Right ventricle myocardium inferior (tissue), 1 donor: ENCODE measurements around the gene IL4R. TPM values are rescaled to one million over a fixed set of nuclear protein-coding genes. Genes with fewer than 3 reads are reported as not detected.
"Not testable (repeated sequence)": the region's sequence is repeated elsewhere in the genome, so short reads cannot be mapped to it uniquely, and the experiment has no call there.

Source experiments
- ATAC-seq: fragments of 200-7000 bp; cut with Tn5 transposase; one replicate; pipeline ENCODE4 v1.9.1; 2020; ENCODE audit warnings: mild to moderate bottlenecking, moderate library complexity
- DNase-seq: peaks from one replicate; pipeline ENCODE4 v3.0.0; 2021; ENCODE audit errors: missing footprints
- intact Hi-C: fragments of 100-400 bp; cut with DNase I; formaldehyde crosslinking; loops from one replicate; pipeline ENCODE4 v1.11.0; 2022
- long read RNA-seq: library from polyadenylated mRNA; unstranded; transcript quantifications from one replicate; pipeline ENCODE4 v2.0.0, GENCODE V29; 2021
- total RNA-seq: library from RNA; stranded (reverse); fragmentation: NEBNext Ultra II Directional; extraction: Animal tissue kit (Norgen Biotek cat#: 25700); gene quantifications from one replicate; pipeline ENCODE4 v1.2.1, GENCODE V29; 2021
- donor health status: DM: no; HTN: yes; CAD: no; lungs with severe emphysema.

The IL4R gene
- 11.1 TPM for total RNA-seq
- long read RNA-seq, partial matches to known transcripts = 0 of 3 reads
- long read RNA-seq, other reads (novel, unspliced or antisense) = 1 of 3 reads

- ATAC-seq (peak; percentile 63), DNase-seq (peak; percentile 89)
- intact Hi-C loops = no loop called here
Observed at GRCh38 chr16:27313422-27314160, at the start of gene IL4R. TSS of gene IL4R (plus strand) at chr16:27313974. CDS start at chr16:27340204, 26,230 bp downstream.

GRCh38 chr16:27264151-27264550 is 49.6 kb upstream of the IL4R start:
- DNase-seq (no peak), ATAC-seq (no peak)
- intact Hi-C loops = no loop called here

DNA sequence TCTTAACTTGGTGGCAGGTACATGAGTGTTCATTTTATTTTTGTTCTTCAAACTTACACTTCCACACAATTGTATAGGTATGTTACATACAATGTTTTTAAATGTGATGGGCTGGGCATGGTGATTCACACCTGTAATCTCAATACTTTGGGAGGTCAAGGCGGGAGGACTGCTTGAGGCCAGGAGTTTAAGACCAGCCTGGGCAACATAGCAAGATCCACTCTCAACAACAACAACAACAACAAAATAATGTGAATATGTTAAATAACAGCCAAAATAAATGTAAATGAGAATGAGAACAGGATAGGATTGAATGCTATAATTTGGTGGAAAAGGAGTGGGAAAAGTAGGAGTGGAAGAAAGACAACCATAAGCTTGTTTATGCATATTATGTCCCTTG is 47.8 kb upstream of the IL4R start:
- ATAC-seq = no peak
- intact Hi-C loops = loop anchor here (5.0 kb wide), 2 partner anchors 51 to 64 kb away; partner anchors contain the start of gene KDM8

DNA sequence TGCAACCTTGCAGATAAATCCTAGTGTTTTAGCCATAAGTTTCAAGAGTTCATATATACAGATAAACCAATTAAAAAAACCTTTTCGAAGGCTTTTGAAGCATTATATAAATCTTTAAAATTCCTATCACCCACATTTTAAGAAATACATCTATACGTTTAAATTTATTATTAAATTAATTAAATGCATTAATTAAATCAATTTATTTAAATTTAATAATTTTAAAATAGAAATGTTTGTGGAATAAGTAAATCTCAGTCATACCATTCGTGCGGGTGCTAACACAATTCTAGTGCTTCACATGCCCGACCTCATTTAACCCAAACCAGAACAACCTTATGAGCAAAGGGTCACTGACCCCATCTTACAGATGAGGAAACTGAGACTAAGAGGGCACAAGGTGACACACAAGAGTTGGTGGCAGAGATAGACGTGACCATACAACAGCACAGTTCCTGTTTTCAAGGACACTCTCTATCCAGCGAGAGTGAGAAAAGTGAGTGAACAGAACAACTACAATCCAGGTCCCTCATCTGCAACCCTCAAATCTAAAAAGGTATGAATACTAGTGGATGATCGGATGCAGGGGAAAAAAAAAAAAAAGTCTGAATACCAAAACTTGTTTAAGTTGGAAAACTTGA is 46.6 kb upstream of the IL4R start:
- ATAC-seq = no peak
- intact Hi-C loops = loop anchor here (5.0 kb wide), 2 partner anchors 50 to 65 kb away; partner anchors contain the start of gene KDM8
- no peak for DNase-seq

More for the DNA sequence above, 47.8 kb upstream of the IL4R start:
- no peak for DNase-seq

- ATAC-seq (peak; percentile 99), DNase-seq (peak; percentile 99)
- intact Hi-C loops = loop anchor here (5.0 kb wide), 2 partner anchors 49 to 66 kb away; partner anchors contain the start of gene KDM8
Observed at GRCh38 chr16:27268376-27269299, 45.1 kb upstream of the IL4R start, which contains the start of gene NSMCE1. TSS of gene NSMCE1 (minus strand) at chr16:27268772. CDS start at chr16:27257570, 11,202 bp downstream.

GRCh38 chr16:27269300-27270150 is 44.2 kb upstream of the IL4R start:
- DNase-seq (no peak), ATAC-seq (no peak)
- intact Hi-C loops = loop anchor here (5.0 kb wide), 2 partner anchors 48 to 67 kb away; partner anchors contain the start of gene KDM8

DNA sequence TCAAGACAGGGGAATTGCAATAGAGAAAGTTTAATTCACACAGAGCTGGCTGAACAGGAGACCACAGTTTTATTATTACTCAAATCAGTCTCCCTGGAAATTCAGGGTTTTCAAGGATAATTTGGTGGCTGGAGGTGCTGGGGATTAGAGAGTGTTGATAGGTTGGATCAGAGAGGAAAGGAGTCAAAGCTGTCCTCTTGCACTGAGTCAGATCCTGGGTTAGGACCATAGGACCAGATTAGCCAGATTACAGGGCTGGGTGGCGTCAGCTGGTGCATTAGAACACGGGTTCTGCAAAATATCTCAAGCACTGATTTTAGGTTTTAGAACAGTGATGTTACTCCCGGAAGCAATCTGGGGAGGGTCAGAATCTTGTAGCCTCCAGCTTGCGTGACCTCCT is 43.4 kb upstream of the IL4R start:
- DNase-seq (no peak), ATAC-seq (no peak)
- intact Hi-C loops = no loop called here

DNA sequence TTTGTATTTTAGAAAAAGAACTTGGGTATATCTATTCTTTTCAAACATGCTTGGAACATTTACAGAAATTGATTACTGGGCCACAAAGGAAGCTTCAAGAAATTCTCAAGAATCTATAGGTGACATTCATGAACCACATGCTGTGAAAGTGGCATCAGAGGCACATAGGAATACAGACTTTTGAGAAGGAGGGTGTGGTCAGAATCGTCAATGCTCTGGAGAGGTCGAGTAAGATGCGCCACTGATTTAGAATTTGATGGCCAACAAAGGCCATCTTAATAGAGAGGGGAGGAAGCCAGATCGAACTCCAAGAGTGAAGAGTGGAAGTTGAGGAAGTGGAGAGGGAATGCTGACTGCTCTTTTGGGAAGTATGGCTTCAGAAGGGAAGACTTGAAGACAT is 41.7 kb upstream of the IL4R start:
- ATAC-seq = no peak
- DNase-seq = no peak
- intact Hi-C loops = no loop called here

DNA sequence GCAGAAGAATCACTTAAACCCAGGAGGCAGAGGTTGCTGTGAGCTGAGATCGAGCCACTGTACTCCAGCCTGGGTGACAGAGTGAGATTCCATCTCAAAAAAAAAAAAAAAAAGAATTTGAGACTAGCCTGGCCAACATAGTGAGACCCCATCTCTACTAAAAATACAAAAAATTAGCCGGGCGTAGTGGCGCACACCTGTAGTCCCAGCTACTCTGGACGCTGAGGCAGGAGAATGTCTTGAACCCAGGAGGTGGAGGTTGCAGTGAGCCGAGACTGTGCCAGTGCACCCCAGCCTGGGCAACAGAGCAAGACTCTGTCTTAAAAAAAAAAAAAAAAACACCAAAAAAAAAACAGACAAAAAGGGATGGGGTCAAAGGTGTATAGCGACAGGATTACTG is 41.1 kb upstream of the IL4R start:
- DNase-seq, ATAC-seq, intact Hi-C loops: not testable (repeated sequence)

DNA sequence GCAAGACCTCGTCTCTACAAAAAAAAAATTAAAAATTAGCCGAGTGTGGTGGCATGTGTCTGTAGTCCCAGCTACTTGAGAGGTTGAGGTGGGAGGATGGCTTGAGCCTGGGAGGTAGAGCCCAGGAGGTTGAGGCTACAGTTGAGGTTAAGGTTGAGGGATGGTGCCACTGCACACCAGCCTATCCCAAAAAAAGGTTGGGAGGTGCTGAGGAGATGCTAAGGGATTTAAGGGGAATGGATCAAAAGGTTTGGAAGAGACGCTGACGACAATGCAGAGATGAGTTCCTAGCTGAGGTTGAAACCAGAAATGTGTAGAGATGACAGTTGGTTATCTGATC is 40.5 kb upstream of the IL4R start:
- intact Hi-C loops = no loop called here
- no peak for ATAC-seq
- no peak for DNase-seq

DNA sequence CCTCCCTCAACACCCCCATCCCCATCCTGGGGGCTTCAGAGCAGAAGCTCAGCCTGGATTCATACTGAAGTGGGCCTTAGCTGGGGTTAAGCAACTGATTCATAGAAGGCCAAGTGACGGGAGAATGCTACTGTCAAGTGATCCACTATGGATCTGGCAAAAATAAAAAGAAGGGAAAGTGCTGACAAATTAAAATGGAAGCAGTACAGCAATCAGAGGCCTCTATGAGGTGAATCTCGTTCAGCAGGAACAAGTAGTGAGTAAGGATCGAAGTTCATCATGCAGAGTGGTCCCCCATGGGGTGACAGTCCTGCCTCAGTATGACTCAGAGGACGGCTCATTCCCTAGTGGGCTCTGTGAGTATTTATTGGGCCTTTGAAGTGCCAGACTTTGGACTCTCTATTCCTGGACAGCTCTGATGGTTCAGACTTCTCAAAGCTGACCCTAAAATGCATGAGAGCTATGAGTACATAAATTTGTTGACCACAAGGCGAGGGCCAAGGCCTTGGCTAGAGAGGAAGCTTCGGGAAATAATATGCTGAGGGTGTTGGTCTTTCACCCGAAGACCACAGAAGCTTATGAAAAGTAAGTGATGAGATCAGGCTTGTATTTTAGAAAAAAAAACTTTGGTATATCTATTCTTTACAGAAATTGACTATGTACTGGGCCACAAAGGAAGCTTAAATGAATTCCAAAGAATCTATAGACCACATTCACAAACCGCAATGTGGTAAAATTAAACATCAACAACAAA is 39.9 kb upstream of the IL4R start:
- DNase-seq (no peak), ATAC-seq (no peak)
- intact Hi-C loops = no loop called here

DNA sequence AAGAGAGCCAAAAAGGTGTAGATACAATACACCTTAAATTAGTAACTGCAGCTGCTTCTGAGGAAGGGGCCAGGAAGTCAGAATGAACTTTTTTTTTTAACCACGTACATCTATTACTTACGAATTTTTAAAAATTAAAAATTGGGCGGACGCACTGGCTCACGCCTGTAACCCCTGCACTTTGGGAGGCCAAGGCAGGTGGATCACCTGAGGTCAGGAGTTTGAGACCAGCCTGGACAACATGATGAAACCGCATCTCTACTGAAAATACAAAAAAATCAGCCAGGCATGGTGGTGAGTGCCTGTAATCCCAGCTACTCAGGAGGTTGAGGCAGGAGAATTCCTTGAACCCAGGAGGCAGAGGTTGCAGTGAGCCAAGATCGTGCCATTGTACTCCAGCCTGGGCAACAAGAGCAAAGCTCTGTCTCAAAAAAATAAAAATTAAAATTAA is 39.3 kb upstream of the IL4R start:
- DNase-seq, ATAC-seq, intact Hi-C loops: not testable (repeated sequence)

GRCh38 chr16:27275394-27275793 is 38.4 kb upstream of the IL4R start:
- intact Hi-C loops = no loop called here
- DNase-seq (no peak), ATAC-seq (no peak)

GRCh38 chr16:27281243-27281642 is 32.5 kb upstream of the IL4R start:
- intact Hi-C loops = no loop called here
- ATAC-seq = no peak
- DNase-seq = no peak

DNA sequence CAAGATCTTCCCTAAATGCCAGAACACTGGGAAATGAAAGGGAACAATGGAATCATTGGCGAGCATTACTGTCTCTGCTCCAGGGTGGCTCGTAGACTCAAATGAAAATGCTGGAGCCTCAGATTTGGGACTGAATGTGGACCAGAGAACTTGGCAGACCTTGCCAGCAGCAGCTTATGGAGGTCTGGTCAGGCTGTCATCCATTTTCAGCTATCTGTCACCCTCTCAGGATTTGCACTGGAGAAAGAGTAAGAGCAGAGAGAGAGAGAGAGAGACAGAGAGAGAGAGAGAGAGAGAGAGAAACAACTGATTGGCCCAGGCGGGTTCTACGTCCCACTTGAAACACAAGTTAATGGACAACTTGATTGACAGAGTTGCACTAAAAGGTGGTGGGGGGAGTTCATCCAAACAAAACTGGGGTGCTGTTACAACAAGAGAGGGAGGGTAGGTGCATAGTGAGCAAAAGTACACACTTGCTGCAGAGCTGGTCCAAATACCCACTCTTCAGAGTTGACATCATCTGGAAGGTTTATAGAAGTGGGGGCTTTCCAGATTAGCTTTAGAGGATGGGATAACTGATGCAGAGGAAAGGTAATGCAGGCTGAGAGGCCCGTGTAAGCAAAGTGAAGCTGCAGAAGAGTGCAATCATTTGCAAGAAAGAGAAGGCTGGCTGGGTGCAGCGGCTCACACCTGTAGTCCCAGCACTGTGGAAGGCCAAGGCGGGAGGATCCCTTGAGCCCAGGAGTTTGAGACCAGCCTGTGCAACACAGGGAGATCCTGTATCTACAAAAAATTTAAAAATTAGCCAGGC is 28.7 kb upstream of the IL4R start:
- no peak for ATAC-seq
- no peak for DNase-seq
- intact Hi-C loops = no loop called here

DNA sequence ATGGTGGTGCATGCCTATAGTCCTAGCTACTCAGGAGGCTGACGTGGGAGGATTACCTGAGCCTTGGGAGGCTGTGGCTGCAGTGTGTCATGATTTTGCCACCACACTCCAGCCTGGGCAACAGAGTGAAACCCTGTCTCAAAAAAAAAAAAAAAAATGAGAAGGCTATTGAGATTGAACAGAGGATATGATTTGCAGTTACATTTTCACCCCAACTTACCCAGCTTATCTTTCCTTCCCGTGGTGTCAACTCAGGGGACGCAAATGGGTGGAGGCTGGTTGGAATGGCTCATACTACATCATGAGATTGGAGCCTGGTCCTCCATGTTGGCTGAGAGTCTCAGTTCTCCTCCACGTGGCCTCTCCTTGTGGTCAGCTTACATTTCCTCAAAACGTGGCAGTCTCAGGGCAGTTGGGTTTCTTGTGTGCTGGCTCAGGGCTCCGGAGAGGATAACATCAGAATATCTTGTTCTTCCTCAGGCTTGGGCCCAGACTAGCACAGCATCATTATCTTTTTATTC is 28.0 kb upstream of the IL4R start:
- ATAC-seq (peak; percentile 38), DNase-seq (no peak)
- intact Hi-C loops = no loop called here
